Measurements from ENCODE around the gene HTRA1.

Gene HTRA1

GRCh38 chr10:122495406-122496340 is 34.3 kb downstream of the HTRA1 start:
- no peak for TF ChIP-seq CTCF (IDR thresholded peaks at IDR 0.05; ENCODE audit: poor library complexity, severe bottlenecking)
- ATAC-seq (ENCODE audit: low read depth): no peak
- H3K27me3 ChIP-seq (ENCODE audit: insufficient read depth, poor library complexity, severe bottlenecking): no peaks in the 10 kb centered on the region
- peaks cover 21% of the 10 kb centered on the region for H3K36me3 ChIP-seq (ENCODE audit: low read depth)
- H3K4me3 ChIP-seq (ENCODE audit: severe bottlenecking): no peak overlapping the region
- H3K4me1 ChIP-seq (ENCODE audit: insufficient read depth, poor library complexity, severe bottlenecking): peaks cover 38% of the 10 kb centered on the region
- H3K9me3 ChIP-seq (ENCODE audit: severe bottlenecking): no peaks in the 10 kb centered on the region
- peak overlapping the region; percentile 95 for H3K27ac ChIP-seq (ENCODE audit: poor library complexity, severe bottlenecking)
- DNase-seq (ENCODE audit: low spot score): peak; percentile 28

DNA sequence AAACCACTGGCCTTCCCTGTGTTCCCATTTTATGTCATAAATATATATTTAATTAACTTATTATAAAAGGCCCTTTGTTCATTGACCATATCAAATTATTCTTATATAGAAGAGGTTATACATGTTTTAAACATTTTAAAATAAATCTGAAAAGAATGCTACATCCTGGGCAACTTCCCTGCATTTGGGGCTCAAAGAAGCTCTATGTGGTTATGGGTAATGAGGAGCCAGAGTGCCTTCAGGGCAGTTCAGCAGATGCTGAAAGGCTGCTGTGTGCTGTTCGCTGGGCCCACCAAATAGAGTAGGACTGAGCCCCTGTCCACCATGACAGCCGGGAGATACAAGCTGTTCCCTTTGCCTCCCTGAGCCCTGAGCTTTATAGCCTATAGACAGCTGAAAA is 35.9 kb downstream of the HTRA1 start:
- no peak overlapping the region for H3K4me3 ChIP-seq (ENCODE audit: severe bottlenecking)
- H3K36me3 ChIP-seq (ENCODE audit: low read depth): peaks cover 6% of the 10 kb centered on the region
- no peaks in the 10 kb centered on the region for H3K27me3 ChIP-seq (ENCODE audit: insufficient read depth, poor library complexity, severe bottlenecking)
- H3K27ac ChIP-seq (ENCODE audit: poor library complexity, severe bottlenecking): no peak overlapping the region
- DNase-seq (ENCODE audit: low spot score) (no peak), ATAC-seq (ENCODE audit: low read depth) (no peak)
- TF ChIP-seq CTCF (IDR thresholded peaks at IDR 0.05; ENCODE audit: poor library complexity, severe bottlenecking): no peak
- peaks cover 25% of the 10 kb centered on the region for H3K4me1 ChIP-seq (ENCODE audit: insufficient read depth, poor library complexity, severe bottlenecking)
- H3K9me3 ChIP-seq (ENCODE audit: severe bottlenecking): no peaks in the 10 kb centered on the region

GRCh38 chr10:122498521-122498920 is 37.2 kb downstream of the HTRA1 start:
- Histone ChIP-seq H3K36me3 (ENCODE audit: low read depth) (no peaks in the 10 kb centered on the region), H3K27ac (ENCODE audit: poor library complexity, severe bottlenecking) (no peak overlapping the region), H3K4me1 (ENCODE audit: insufficient read depth, poor library complexity, severe bottlenecking) (peaks cover 23% of the 10 kb centered on the region), H3K4me3 (ENCODE audit: severe bottlenecking) (no peak overlapping the region), H3K9me3 (ENCODE audit: severe bottlenecking) (no peaks in the 10 kb centered on the region), H3K27me3 (ENCODE audit: insufficient read depth, poor library complexity, severe bottlenecking) (no peaks in the 10 kb centered on the region)
- peak; percentile 11 for DNase-seq (ENCODE audit: low spot score)
- TF ChIP-seq CTCF (IDR thresholded peaks at IDR 0.05; ENCODE audit: poor library complexity, severe bottlenecking): no peak
- ATAC-seq (ENCODE audit: low read depth): no peak

GRCh38 chr10:122499012-122499411 is 37.7 kb downstream of the HTRA1 start:
- H3K27ac ChIP-seq (ENCODE audit: poor library complexity, severe bottlenecking): no peak overlapping the region
- no peak overlapping the region for H3K4me3 ChIP-seq (ENCODE audit: severe bottlenecking)
- no peak for TF ChIP-seq CTCF (IDR thresholded peaks at IDR 0.05; ENCODE audit: poor library complexity, severe bottlenecking)
- no peaks in the 10 kb centered on the region for H3K36me3 ChIP-seq (ENCODE audit: low read depth)
- no peak for ATAC-seq (ENCODE audit: low read depth)
- H3K9me3 ChIP-seq (ENCODE audit: severe bottlenecking): no peaks in the 10 kb centered on the region
- no peaks in the 10 kb centered on the region for H3K27me3 ChIP-seq (ENCODE audit: insufficient read depth, poor library complexity, severe bottlenecking)
- no peak for DNase-seq (ENCODE audit: low spot score)
- peaks cover 20% of the 10 kb centered on the region for H3K4me1 ChIP-seq (ENCODE audit: insufficient read depth, poor library complexity, severe bottlenecking)

DNA sequence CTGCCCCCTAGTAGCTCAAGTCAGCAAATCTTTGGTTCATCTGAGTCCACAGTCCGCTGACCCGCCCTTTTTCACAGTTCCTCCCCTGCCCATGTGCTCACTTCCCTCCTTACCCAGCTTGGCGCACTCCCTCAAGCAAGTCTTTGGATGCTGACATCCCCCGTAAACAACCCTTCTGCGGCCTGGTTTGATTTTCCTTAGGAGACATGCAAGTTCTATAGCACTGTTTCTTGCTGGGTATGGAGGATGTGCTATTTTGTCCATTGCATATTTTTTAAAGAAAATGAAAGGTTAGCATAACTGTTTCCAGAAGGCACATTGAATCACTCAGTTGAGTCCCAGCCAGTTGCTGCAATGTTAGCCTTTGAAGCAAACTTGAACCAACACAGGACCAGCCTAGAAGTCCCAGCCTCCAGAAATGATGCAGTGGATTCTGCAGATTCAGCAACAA is 38.2 kb downstream of the HTRA1 start:
- no peak for ATAC-seq (ENCODE audit: low read depth)
- Histone ChIP-seq H3K27me3 (ENCODE audit: insufficient read depth, poor library complexity, severe bottlenecking) (no peaks in the 10 kb centered on the region), H3K4me1 (ENCODE audit: insufficient read depth, poor library complexity, severe bottlenecking) (peaks cover 19% of the 10 kb centered on the region), H3K4me3 (ENCODE audit: severe bottlenecking) (no peak overlapping the region), H3K36me3 (ENCODE audit: low read depth) (no peaks in the 10 kb centered on the region), H3K27ac (ENCODE audit: poor library complexity, severe bottlenecking) (no peak overlapping the region), H3K9me3 (ENCODE audit: severe bottlenecking) (no peaks in the 10 kb centered on the region)
- TF ChIP-seq CTCF (IDR thresholded peaks at IDR 0.05; ENCODE audit: poor library complexity, severe bottlenecking): no peak
- no peak for DNase-seq (ENCODE audit: low spot score)

Measured in RWPE2 (cell line).